ENCODE results near the gene MAP6.
A peak's percentile ranks its signal among the peaks of the same experiment; 100 is the strongest.

MAP6 gene

DNA sequence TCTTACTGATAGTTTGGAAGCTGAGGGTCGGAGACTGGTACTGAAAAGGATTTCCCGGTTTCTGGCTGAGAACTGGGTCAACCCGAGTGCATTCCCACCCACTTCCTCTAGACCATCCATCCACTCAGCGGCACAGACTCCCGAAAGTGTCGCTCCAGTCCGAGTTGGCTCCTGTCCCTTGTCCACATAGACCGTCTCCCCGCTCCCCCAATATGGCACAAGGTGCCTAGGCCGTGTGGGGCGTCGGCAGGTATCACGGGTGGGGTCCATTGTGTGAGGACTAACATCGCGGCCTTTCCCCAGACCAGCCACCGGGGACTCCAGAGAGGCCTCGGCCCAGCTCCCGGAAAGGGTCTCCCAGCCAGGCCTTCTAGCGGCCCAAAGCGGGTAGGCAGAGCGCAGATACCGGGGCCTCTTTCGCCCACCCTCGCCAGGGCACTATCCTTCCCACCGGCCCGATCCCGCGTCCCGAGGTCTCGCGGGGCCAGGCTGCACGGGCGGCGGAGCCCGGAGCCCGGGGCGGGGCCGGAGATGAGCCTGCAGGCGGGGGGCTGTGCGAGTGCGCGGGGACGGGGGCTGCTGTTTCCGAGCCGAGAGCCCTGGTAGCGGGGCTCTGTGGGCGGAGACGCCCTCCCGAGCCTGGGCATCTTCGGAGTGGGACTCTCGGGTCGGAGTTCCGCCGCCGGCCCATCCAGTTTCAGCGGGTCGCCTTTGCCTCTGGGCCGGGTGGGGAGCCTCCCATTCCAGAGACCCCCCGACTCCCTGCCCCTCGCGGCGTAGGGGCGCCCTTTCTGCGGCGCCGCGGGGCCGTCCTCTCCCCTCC is 85.7 kb downstream of the MAP6 start:
- Histone ChIP-seq H3K36me3 (no peaks in the 10 kb centered on the region), H3K9me3 (ENCODE audit: severe bottlenecking) (no peaks in the 10 kb centered on the region), H3K4me3 (ENCODE audit: low read depth, low read length) (peak overlapping the region; percentile 78), H3K27me3 (ENCODE audit: insufficient read depth, low read depth, severe bottlenecking) (no peaks in the 10 kb centered on the region), H3K27ac (peak overlapping the region; percentile 88)
- peak; percentile 50 for TF ChIP-seq CTCF (IDR thresholded peaks at IDR 0.05; ENCODE audit: low read depth, low read length)
- DNase-seq, result peak; percentile 84

GRCh38 chr11:75582506-75582894 is 86.3 kb downstream of the MAP6 start:
- H3K4me3 ChIP-seq (ENCODE audit: low read depth, low read length), result peak overlapping the region; percentile 78
- H3K9me3 ChIP-seq (ENCODE audit: severe bottlenecking), result no peaks in the 10 kb centered on the region
- no peaks in the 10 kb centered on the region for H3K36me3 ChIP-seq
- H3K27me3 ChIP-seq (ENCODE audit: insufficient read depth, low read depth, severe bottlenecking), result no peaks in the 10 kb centered on the region
- H3K27ac ChIP-seq, result peak overlapping the region; percentile 88; the same call in 1 of the 2 replicates
- no peak for DNase-seq
- TF ChIP-seq CTCF (IDR thresholded peaks at IDR 0.05; ENCODE audit: low read depth, low read length), result no peak

GRCh38 chr11:75579841-75580240 is 89.0 kb downstream of the MAP6 start:
- Histone ChIP-seq H3K36me3 (no peaks in the 10 kb centered on the region), H3K27me3 (ENCODE audit: insufficient read depth, low read depth, severe bottlenecking) (no peaks in the 10 kb centered on the region), H3K9me3 (ENCODE audit: severe bottlenecking) (no peaks in the 10 kb centered on the region), H3K4me3 (ENCODE audit: low read depth, low read length) (no peak overlapping the region), H3K27ac (no peak overlapping the region)
- DNase-seq, result no peak
- no peak for TF ChIP-seq CTCF (IDR thresholded peaks at IDR 0.05; ENCODE audit: low read depth, low read length)

DNA sequence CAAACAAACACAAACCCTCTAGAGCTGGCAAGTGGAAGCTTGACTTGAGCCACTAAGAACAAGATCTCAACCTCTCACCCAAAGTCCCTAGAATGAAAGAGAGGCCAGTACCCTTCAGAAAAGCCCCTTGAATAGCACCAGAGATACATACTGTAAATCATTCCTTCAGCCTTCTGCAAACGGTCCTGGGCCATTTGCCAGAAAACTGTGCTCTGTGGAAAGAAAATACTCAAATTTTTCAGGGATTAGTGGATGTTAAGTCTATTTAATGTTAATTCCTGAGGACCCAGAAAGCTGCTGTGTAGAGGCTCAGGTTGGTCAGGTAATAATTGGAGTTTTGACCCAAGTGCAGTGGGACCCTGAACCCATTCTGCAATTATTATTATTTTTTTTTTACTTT is 89.9 kb downstream of the MAP6 start:
- Histone ChIP-seq H3K27me3 (ENCODE audit: insufficient read depth, low read depth, severe bottlenecking) (no peaks in the 10 kb centered on the region), H3K36me3 (no peaks in the 10 kb centered on the region), H3K27ac (no peak overlapping the region), H3K4me3 (ENCODE audit: low read depth, low read length) (no peak overlapping the region), H3K9me3 (ENCODE audit: severe bottlenecking) (no peaks in the 10 kb centered on the region)
- no peak for TF ChIP-seq CTCF (IDR thresholded peaks at IDR 0.05; ENCODE audit: low read depth, low read length)
- DNase-seq, result no peak

GRCh38 chr11:75577207-75577606 is 91.6 kb downstream of the MAP6 start:
- H3K36me3 ChIP-seq, result no peaks in the 10 kb centered on the region
- peak; percentile 62 for DNase-seq
- peak; percentile 74 for TF ChIP-seq CTCF (IDR thresholded peaks at IDR 0.05; ENCODE audit: low read depth, low read length)
- H3K4me3 ChIP-seq (ENCODE audit: low read depth, low read length), result no peak overlapping the region
- no peak overlapping the region for H3K27ac ChIP-seq
- H3K27me3 ChIP-seq (ENCODE audit: insufficient read depth, low read depth, severe bottlenecking), result no peaks in the 10 kb centered on the region
- no peaks in the 10 kb centered on the region for H3K9me3 ChIP-seq (ENCODE audit: severe bottlenecking)

DNA sequence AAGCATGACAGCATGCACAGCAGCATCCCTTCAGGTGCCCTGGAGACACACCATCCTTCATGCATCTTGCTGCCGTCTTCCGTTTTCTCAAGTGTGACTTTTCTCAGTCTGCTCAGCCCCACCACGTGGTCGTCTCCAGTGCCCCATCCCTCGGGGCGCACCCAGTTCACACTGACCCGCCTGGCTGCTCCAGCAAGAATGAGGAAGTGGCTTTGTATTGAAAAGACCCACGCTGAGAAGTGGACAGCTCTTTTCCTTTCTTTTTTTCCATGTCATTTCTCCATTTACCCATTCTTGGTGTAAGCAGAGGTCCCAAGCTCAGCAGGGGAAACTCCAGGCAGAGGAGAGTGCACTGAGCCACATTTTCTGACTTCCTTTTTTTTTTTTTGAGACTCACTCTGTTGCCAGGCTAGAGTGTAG is 92.3 kb downstream of the MAP6 start:
- no peak overlapping the region for H3K27ac ChIP-seq
- no peaks in the 10 kb centered on the region for H3K9me3 ChIP-seq (ENCODE audit: severe bottlenecking)
- DNase-seq, result no peak
- H3K36me3 ChIP-seq, result no peaks in the 10 kb centered on the region
- no peaks in the 10 kb centered on the region for H3K27me3 ChIP-seq (ENCODE audit: insufficient read depth, low read depth, severe bottlenecking)
- no peak for TF ChIP-seq CTCF (IDR thresholded peaks at IDR 0.05; ENCODE audit: low read depth, low read length)
- H3K4me3 ChIP-seq (ENCODE audit: low read depth, low read length), result no peak overlapping the region

Measured in WERI-Rb-1 (cell line).